CD4-positive, alpha-beta memory T cell (primary cell): Measurements from ENCODE around the gene PDS5B. TPM values are rescaled to one million over a fixed set of nuclear protein-coding genes. Genes with fewer than 3 reads are reported as not detected.

ENCODE experiments used
- CTCF ChIA-PET: fragments of 350-600 bp; sonication (Branson Sonifier 250); formaldehyde crosslinking; loops from one replicate; lab custom pipeline; 2021; ENCODE audit warnings: inconsistent platforms; ENCODE audit not compliant: partially characterized antibody; lab: Charles Lee
- POLR2A ChIA-PET: fragments of 350-600 bp; sonication (Branson Sonifier 250); formaldehyde crosslinking; loops from one replicate; lab custom pipeline; 2021; ENCODE audit not compliant: partially characterized antibody; lab: Charles Lee
- DNase-seq, 5 donors: peaks; one replicate each; pipeline versions ENCODE4 v3.0.0 to v3.0.0-alpha.2; 2020 to 2022; ENCODE audit warnings: mixed read lengths in 1 of 5
- H3K27ac ChIP-seq: one replicate; pipeline ENCODE4 v1.7.0; 2013; ENCODE audit warnings: low read depth, low read length
- H3K27me3 ChIP-seq: 2 replicates; pipeline ENCODE4 v1.7.0; 2013; ENCODE audit warnings: mild to moderate bottlenecking, low read length, moderate library complexity; ENCODE audit not compliant: insufficient read depth
- H3K36me3 ChIP-seq: 2 replicates; pipeline ENCODE4 v1.7.0; 2013; ENCODE audit warnings: mild to moderate bottlenecking, low read length, moderate library complexity; ENCODE audit not compliant: insufficient read depth
- H3K4me1 ChIP-seq: 2 replicates; pipeline ENCODE4 v1.7.0; 2013; ENCODE audit warnings: mild to moderate bottlenecking, low read length, moderate library complexity; ENCODE audit not compliant: insufficient read depth
- H3K4me3 ChIP-seq, 2 donors: one replicate each; pipeline ENCODE4 v1.7.0; 2013; ENCODE audit warnings: low read length in 2 of 2, mild to moderate bottlenecking in 1 of 2
- H3K9me3 ChIP-seq, 2 donors: one replicate each; pipeline ENCODE4 v1.7.0; 2013; ENCODE audit warnings: low read length in 2 of 2, control low read depth in 1 of 2; ENCODE audit not compliant: control insufficient read depth in 1 of 2
- H3K27ac Mint-ChIP-seq, 7 donors: one replicate each; pipeline ENCODE4 v1.8.0; 2020 to 2021; ENCODE audit warnings: mixed read lengths in 7 of 7, mild to moderate bottlenecking in 6 of 7, inconsistent platforms in 3 of 7, moderate library complexity in 3 of 7
- H3K27me3 Mint-ChIP-seq, 2 donors: one replicate each; pipeline ENCODE4 v1.8.0; 2020 to 2021; ENCODE audit warnings: mixed read lengths in 2 of 2
- H3K36me3 Mint-ChIP-seq, 2 donors: one replicate each; pipeline ENCODE4 v1.8.0; 2020 to 2021; ENCODE audit warnings: mixed read lengths in 2 of 2, inconsistent platforms in 1 of 2, mild to moderate bottlenecking in 1 of 2
- H3K4me1 Mint-ChIP-seq, 4 donors: one replicate each; pipeline ENCODE4 v1.8.0; 2020 to 2021; ENCODE audit warnings: mixed read lengths in 4 of 4, mild to moderate bottlenecking in 1 of 4
- H3K4me3 Mint-ChIP-seq, 8 donors: one replicate each; pipeline ENCODE4 v1.8.0; 2020 to 2021; ENCODE audit warnings: mixed read lengths in 8 of 8, mild to moderate bottlenecking in 7 of 8, moderate library complexity in 6 of 8, inconsistent platforms in 3 of 8
- H3K9me3 Mint-ChIP-seq, 8 donors: one replicate each; pipeline ENCODE4 v1.8.0; 2020 to 2021; ENCODE audit warnings: mixed read lengths in 8 of 8, mild to moderate bottlenecking in 5 of 8, inconsistent platforms in 3 of 8, moderate library complexity in 1 of 8
- intact Hi-C: fragments of 100-400 bp; cut with micrococcal nuclease; formaldehyde crosslinking; loops from one replicate; pipeline ENCODE4 v1.15.1; 2023
- polyA plus RNA-seq, 2 donors: library from polyadenylated mRNA; unstranded; fragments of 300-500 nt; fragmentation: Illumina TruSeq; gene quantifications; one replicate each; pipeline ENCODE4 v1.2.3, GENCODE V29; 2021
- total RNA-seq, 2 experiments: library from RNA; stranded (reverse); gene quantifications; one replicate each; pipeline ENCODE4 v1.2.3, GENCODE V29; 2021

PDS5B gene
- total and polyA plus RNA-seq, 4 experiments from 2014 or later = 28.7 to 56.3 (median 42.4) TPM

GRCh38 chr13:32737679-32738078 is 151.4 kb downstream of the PDS5B start:
- Mint-ChIP-seq H3K4me3 (peak overlapping the region; percentile 76 to 91 (median 85)), H3K27me3 (no peaks in the 10 kb centered on the region), H3K36me3 (peaks cover 21 to 23% of the 10 kb centered on the region in 2 donors), H3K27ac (peak overlapping the region; percentile 86 to 98 (median 93)), H3K9me3 (no peaks in the 10 kb centered on the region), H3K4me1 (peaks cover 20 to 31% (median 25%) of the 10 kb centered on the region in 4 donors)
- intact Hi-C loops = no loop called here
- Histone ChIP-seq H3K27ac (peak overlapping the region; percentile 70), H3K9me3 (no peaks in the 10 kb centered on the region), H3K4me1 (peaks cover 28% of the 10 kb centered on the region), H3K4me3 (peak overlapping the region; percentile 48), H3K36me3 (no peaks in the 10 kb centered on the region), H3K27me3 (no peaks in the 10 kb centered on the region)
- POLR2A ChIA-PET = interaction anchor here (1.2 to 1.5 kb wide), 2 partner anchors 152 to 805 kb away, joined by 4 read pairs; partner anchors contain the start of gene PDS5B
- CTCF ChIA-PET = interaction anchor here (0.6 to 1.4 kb wide), 4 partner anchors 14 to 706 kb away, joined by 3 to 5 read pairs (median 4); no protein-coding TSS in a partner anchor
- no peak for DNase-seq

- Mint-ChIP-seq H3K27me3 (no peaks in the 10 kb centered on the region), H3K36me3 (peaks cover 47 to 64% of the 10 kb centered on the region in 2 donors), H3K9me3 (no peaks in the 10 kb centered on the region), H3K27ac (no peak overlapping the region), H3K4me1 (peaks cover 0 to 1% (median 0%) of the 10 kb centered on the region in 4 donors), H3K4me3 (no peak overlapping the region)
- no peaks in the 10 kb centered on the region for H3K4me1 ChIP-seq
- DNase-seq = no peak
- H3K36me3 ChIP-seq = peaks cover 6% of the 10 kb centered on the region
- no peaks in the 10 kb centered on the region for H3K9me3 ChIP-seq
- no peaks in the 10 kb centered on the region for H3K27me3 ChIP-seq
- POLR2A ChIA-PET = no interaction called here
- CTCF ChIA-PET = no interaction called here
- H3K4me3 ChIP-seq = no peak overlapping the region
- no peak overlapping the region for H3K27ac ChIP-seq
- intact Hi-C loops = no loop called here
Observed at GRCh38 chr13:32745509-32745908, 159.3 kb downstream of the PDS5B start.

GRCh38 chr13:32746474-32746873 is 160.2 kb downstream of the PDS5B start:
- Histone ChIP-seq H3K9me3 (no peaks in the 10 kb centered on the region), H3K36me3 (peaks cover 6% of the 10 kb centered on the region), H3K27ac (no peak overlapping the region), H3K4me3 (no peak overlapping the region), H3K27me3 (no peaks in the 10 kb centered on the region), H3K4me1 (no peaks in the 10 kb centered on the region)
- Mint-ChIP-seq H3K27ac (no peak overlapping the region), H3K27me3 (no peaks in the 10 kb centered on the region), H3K4me1 (peaks cover 0 to 1% (median 0%) of the 10 kb centered on the region in 4 donors), H3K36me3 (peaks cover 52 to 65% of the 10 kb centered on the region in 2 donors), H3K9me3 (no peaks in the 10 kb centered on the region), H3K4me3 (no peak overlapping the region)
- intact Hi-C loops = no loop called here
- ChIA-PET CTCF (no interaction called here), POLR2A (no interaction called here)
- no peak for DNase-seq

- H3K4me1 Mint-ChIP-seq = peaks cover 0 to 1% (median 0%) of the 10 kb centered on the region in 4 donors
- Histone ChIP-seq H3K27ac (no peak overlapping the region), H3K9me3 (no peaks in the 10 kb centered on the region), H3K4me3 (no peak overlapping the region), H3K4me1 (no peaks in the 10 kb centered on the region), H3K36me3 (peaks cover 6% of the 10 kb centered on the region), H3K27me3 (no peaks in the 10 kb centered on the region)
- H3K27ac Mint-ChIP-seq = peak overlapping the region in 2 of 7 donors; percentile 35 to 38
- CTCF ChIA-PET = no interaction called here
- H3K4me3 Mint-ChIP-seq = no peak overlapping the region
- POLR2A ChIA-PET = no interaction called here
- no peak for DNase-seq
- H3K9me3 Mint-ChIP-seq = no peaks in the 10 kb centered on the region
- H3K27me3 Mint-ChIP-seq = no peaks in the 10 kb centered on the region
- peaks cover 59 to 61% of the 10 kb centered on the region in 2 donors for H3K36me3 Mint-ChIP-seq
- intact Hi-C loops = no loop called here
Observed at GRCh38 chr13:32748305-32748704, 162.1 kb downstream of the PDS5B start.

- Histone ChIP-seq H3K9me3 (no peaks in the 10 kb centered on the region), H3K4me1 (no peaks in the 10 kb centered on the region), H3K27ac (no peak overlapping the region), H3K4me3 (no peak overlapping the region), H3K36me3 (peaks cover 5% of the 10 kb centered on the region), H3K27me3 (no peaks in the 10 kb centered on the region)
- Mint-ChIP-seq H3K9me3 (no peaks in the 10 kb centered on the region), H3K27me3 (no peaks in the 10 kb centered on the region), H3K27ac (peak overlapping the region in 2 of 7 donors; percentile 6 to 37), H3K4me3 (no peak overlapping the region), H3K36me3 (peaks cover 63 to 66% of the 10 kb centered on the region in 2 donors), H3K4me1 (peaks cover 0 to 1% (median 0%) of the 10 kb centered on the region in 4 donors)
- intact Hi-C loops = no loop called here
- POLR2A ChIA-PET = no interaction called here
- DNase-seq = no peak
- CTCF ChIA-PET = no interaction called here
Observed at GRCh38 chr13:32751340-32751739, 165.1 kb downstream of the PDS5B start.

- Mint-ChIP-seq H3K4me1 (peaks cover 0 to 1% (median 0%) of the 10 kb centered on the region in 4 donors), H3K9me3 (no peaks in the 10 kb centered on the region), H3K36me3 (peaks cover 56 to 64% of the 10 kb centered on the region in 2 donors), H3K4me3 (no peak overlapping the region), H3K27me3 (no peaks in the 10 kb centered on the region), H3K27ac (no peak overlapping the region)
- no peak for DNase-seq
- ChIA-PET CTCF (no interaction called here), POLR2A (no interaction called here)
- no peaks in the 10 kb centered on the region for H3K36me3 ChIP-seq
- H3K4me3 ChIP-seq = no peak overlapping the region
- H3K27ac ChIP-seq = no peak overlapping the region
- H3K9me3 ChIP-seq = no peaks in the 10 kb centered on the region
- H3K4me1 ChIP-seq = no peaks in the 10 kb centered on the region
- intact Hi-C loops = no loop called here
- H3K27me3 ChIP-seq = no peaks in the 10 kb centered on the region
Observed at GRCh38 chr13:32752311-32752710, 166.1 kb downstream of the PDS5B start.

GRCh38 chr13:32752997-32753606 is 166.8 kb downstream of the PDS5B start:
- peaks cover 0 to under 1% (median 0%) of the 10 kb centered on the region in 4 donors for H3K4me1 Mint-ChIP-seq
- no peaks in the 10 kb centered on the region for H3K9me3 Mint-ChIP-seq
- H3K27ac Mint-ChIP-seq = no peak overlapping the region
- DNase-seq = no peak
- no peak overlapping the region for H3K4me3 Mint-ChIP-seq
- no peaks in the 10 kb centered on the region for H3K27me3 Mint-ChIP-seq
- ChIA-PET CTCF (no interaction called here), POLR2A (no interaction called here)
- no peaks in the 10 kb centered on the region for H3K36me3 ChIP-seq
- peaks cover 58 to 67% of the 10 kb centered on the region in 2 donors for H3K36me3 Mint-ChIP-seq
- H3K4me1 ChIP-seq = no peaks in the 10 kb centered on the region
- H3K4me3 ChIP-seq = no peak overlapping the region
- no peaks in the 10 kb centered on the region for H3K9me3 ChIP-seq
- H3K27me3 ChIP-seq = no peaks in the 10 kb centered on the region
- no peak overlapping the region for H3K27ac ChIP-seq
- intact Hi-C loops = no loop called here
